SKM-1 treated with dmso at 0.1 percent for 144 hours (cell line): Measurements from ENCODE around the gene P2RY8.
"Not testable (repeated sequence)": the region's sequence is repeated elsewhere in the genome, so short reads cannot be mapped to it uniquely, and the experiment has no call there.

Experiments used
- DNase-seq: peaks from one replicate; lab custom pipeline; 2025; ENCODE audit not compliant: unreplicated experiment; lab: John Stamatoyannopoulos, UW

The P2RY8 gene

DNA sequence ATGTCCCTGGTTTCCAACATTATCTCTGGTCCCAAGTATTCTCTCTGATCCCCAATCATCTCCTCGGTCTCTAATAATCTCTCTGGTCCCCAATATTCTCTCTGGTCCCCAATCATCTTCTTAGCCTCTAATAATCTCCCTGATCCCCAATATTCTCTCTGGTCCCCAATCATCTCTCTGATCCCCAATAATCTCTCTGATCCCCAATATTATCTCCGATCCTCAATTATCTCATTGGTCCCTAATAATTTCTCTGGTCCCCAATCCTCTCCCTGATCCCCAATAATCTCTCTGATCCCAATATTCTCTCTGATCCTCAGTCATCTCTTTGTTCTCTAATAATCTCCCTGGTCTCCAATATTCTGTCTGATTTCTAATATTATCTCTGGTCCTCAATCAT, 16.6 kb downstream of the P2RY8 start:
- DNase-seq = no peak

DNA sequence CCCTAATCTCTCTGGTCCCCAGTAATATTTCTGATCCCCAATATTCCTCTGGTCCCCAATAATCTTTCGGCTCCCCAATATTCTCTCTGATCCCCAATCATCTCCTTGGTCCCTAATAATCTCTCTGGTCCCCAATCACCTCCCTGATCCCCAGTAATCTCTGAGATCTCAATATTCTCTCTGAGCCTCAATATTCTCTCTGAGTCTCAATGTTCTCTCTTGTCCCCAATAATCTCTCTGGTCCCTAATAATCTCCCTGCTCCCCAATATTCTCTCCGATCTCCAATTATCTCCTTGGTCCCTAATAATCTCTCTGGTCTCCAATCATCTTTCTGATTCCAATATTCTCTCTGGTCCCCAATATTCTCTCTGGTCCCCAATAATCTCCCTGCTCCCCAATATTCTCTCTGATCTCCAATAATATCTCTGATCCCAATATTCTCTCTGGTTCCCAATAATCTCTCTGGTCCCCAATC, 17.9 kb downstream of the P2RY8 start:
- no peak for DNase-seq

DNA sequence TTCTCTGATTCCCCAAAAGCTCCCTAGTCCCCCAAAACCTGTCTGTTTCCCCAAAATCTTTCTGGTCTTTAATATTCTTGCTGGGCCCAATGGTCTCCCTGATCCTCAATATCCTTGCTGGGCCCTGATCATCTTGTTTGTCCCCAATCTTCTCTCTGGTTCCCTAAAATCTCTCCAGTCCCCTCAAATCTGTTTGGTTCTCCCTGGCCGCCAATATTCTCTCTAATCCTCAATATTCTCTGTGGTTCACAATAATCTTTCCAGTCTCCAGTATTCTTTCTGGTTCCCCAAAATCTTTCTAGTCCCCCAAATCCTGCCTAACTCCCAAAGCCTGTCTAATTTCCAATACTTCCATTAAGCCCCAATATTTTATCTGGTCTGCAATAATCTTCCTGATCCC, 18.5 kb downstream of the P2RY8 start:
- peak; percentile 8 for DNase-seq

DNA sequence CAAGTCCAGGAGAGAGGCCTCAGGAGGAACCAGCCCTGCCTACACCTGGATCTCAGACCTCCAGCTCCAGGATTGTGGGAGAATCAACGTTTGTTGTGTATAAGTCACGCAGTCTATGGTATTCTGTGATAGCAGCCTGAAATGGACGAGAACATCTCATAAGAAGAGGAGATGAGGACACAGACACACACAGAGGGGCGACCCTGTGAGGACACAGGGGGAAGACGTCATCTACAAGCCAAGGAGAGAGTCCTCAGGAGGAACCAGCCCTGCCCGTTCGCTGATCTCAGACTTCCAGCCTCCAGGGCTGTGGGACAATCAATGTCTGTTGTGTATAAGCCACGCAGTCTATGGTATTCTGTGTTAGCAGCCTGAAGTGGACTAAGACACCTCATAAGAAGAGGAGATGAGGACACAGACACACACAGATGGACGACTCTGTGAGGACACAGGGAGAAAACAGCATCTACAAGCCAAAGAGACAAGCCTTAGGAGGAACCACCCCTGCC, 20.3 kb downstream of the P2RY8 start:
- DNase-seq = no peak

DNA sequence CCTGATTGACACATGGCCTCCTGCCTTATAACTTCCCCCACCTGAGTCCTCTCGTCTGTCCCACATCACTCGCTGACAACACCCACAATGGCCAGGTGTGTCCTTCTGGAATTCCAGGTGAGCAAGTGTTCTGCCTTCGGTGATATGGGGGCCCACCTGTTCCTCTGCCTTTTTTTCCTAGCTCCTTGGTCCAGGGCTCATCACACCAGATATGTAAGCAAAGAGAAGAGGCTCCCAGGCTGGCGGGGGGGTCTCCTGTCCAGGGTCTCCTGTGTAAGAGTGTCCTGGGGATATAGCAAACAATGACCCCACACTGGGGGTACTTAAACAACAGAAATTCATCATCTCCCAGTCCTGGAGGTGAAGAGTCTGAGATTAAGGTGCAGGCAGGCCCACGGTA, 25.2 kb downstream of the P2RY8 start:
- DNase-seq = no peak

DNA sequence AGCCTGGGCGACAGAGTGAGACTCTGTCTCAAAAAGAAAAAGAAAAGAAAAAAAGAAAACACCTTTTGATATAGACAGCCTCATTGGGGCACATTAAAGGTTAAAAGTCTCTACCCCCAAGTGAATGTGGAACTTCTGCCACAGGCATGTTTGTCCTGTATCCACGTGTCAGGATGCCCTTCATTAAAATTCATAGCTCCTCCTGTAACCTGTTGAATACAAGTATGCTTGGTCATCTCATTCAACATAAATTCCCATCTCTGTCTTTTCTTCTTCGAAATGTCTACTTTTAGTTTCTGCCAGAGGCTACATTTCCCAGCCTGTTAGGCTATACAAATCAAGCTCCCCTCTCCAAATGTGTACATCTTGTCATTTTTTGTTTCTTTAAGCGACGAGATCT, 25.8 kb downstream of the P2RY8 start:
- no peak for DNase-seq

DNA sequence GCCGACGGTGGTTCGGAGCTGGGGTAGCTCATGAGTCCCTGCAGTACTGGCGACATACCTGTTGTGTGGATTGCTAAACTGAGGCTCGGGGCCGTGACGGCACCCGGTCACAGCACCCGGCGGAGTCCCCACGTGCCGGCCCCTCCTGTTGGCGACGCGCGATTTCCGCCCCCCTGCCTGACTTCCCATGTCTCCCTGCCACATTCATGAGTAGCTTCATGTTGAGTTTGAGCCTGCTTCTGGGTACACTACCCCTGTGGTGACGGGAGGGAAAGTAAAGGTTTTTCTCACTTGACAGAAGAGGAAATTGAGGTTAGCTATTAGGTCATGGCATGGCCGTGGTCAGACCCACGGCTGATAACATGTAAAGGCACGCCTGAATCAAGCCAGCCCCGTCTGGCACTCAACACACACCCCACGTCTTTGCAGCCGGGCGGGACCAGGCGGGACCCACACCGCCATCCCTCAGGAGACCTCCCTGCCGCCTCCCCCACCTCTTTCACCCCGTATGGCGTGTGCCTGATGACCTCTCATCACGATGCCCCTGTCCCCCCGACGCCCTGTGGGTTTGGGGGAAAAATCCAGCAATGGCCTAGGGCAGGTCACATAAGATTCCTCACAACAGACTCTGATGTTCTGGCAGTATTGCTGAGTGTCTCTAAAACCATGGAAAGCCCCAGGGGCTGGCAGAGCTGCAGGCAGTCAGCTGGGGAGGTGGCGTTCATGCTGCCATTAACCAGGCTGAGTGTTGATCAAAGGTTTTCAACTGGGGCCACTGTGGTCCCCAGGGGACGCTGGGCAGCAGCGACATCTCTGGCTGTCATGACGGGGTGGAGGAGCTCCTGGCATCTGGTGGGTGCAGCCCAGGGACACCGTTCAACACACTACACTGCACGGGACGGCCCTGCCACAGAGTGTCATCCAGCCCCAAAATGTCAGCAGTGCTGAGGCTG, 29.2 kb downstream of the P2RY8 start:
- peak; percentile 93 for DNase-seq

DNA sequence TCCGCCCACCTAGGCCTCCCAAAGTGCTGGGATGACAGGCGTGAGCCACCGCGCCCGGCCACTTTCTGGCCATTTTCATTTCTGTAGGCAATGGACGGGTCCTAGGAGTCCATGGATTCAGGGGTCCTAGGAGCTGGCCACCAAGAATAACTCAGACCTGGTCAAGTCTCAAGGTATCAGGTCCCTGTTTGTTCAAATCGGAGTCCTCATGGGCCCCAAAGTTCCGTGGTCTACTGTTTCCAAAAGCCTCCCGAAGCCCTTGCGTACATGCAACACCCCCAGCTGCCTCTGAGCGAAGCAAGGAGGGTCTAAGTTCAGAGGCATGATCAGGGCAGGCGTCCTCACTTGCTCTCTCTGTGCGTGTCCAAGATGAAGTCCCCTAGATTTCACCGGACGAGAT, 30.1 kb downstream of the P2RY8 start:
- no peak for DNase-seq

DNA sequence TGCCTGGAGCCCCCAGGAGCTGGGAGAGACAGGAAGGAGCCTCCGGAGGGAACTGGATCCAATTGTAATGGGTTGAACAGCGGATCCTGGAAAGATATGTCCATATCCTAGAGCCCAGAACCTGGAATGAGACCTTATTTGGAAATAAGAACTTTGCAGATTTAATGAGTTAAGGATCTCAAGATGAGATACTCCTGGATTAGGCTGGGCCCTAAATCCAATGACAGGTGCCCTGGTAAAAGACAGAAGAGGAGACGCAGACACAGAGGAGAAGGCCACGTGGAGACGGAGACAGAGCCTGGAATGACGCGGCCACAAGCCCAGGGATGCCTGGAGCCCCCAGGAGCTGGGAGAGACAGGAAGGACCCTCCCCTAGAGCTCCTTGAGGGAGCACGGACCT, 34.1 kb downstream of the P2RY8 start:
- no peak for DNase-seq

DNA sequence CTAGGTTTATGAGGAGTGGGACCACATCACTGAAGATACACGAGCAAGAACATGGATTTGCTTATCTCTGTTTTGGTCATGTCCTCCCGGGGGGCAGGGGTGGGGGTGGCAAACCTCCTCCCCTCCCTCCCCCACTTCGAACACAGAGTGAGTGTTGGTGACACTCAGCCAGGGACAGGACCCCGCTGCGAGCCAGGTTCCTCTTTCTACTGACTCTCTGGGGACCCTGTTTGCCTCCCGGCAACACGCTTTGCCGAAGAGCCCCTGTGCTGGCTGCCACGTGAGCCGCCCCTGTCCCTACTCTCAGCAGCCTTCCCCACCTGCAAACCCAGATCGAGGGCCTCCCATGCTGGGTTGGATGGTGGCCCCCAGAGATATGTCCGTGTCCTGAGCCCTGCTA, 34.7 kb downstream of the P2RY8 start:
- DNase-seq = no peak

DNA sequence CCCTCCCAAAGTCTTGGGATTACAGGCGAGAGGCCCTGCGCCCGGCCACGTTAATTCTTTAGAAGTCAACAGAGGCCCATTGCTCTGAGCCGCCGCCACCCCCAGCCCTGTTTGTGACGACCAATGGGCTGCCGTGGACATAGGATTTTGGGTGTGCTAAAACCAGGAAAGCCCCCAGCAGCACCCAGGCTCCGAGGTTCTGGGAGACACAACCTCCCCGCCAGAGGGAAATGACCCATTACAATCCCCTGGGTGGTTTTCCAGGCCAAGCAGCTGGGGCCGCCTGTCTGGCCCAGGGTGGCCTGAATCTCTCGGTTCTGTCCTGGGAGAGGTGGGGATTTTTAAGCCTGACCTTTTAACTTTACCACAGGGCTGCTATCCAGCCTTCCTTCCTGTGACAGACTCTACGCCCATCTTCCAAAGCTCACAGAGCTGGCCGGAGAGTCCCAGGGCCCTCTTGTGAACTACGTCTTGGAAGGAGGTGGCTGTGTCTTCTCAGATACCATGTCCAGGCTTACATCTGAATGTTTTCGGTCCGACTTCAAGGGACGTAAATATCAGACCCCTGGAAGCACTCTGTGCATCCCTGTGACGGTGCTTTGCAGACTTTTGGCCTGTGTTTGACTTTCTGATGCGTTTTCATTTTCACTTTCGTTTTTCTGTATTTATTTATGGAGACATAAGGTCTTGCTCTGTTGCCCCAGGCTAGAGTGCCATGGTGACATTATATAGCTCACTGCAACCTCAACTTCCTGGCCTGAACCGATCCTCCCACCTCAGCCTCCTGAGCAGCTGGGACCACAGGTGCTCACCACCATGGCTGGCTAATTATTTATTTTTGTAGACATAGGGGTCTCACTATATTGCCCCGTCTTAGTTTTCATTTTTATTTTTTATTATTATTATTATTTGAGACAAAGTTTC, 36.0 kb downstream of the P2RY8 start:
- DNase-seq = no peak

DNA sequence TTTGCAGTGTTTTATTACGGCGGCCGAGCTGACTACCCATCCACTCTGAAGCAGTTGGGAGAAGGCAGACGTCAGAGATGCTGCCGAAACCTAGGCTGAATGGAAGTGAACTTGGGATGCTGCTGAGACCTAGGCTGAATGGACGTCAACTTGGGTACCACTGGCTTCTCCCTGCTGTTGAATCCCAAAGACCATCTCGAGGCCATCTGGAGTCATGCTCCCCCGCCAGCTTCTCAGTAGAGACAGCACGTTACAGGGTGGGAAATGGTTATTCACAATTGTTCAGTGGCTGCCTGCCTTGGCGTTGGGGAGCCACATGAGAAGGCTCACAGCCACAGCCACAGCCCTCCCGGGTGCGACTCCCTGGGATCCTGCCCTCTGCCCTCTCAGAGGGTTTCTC, 40.9 kb downstream of the P2RY8 start:
- DNase-seq = no peak

DNA sequence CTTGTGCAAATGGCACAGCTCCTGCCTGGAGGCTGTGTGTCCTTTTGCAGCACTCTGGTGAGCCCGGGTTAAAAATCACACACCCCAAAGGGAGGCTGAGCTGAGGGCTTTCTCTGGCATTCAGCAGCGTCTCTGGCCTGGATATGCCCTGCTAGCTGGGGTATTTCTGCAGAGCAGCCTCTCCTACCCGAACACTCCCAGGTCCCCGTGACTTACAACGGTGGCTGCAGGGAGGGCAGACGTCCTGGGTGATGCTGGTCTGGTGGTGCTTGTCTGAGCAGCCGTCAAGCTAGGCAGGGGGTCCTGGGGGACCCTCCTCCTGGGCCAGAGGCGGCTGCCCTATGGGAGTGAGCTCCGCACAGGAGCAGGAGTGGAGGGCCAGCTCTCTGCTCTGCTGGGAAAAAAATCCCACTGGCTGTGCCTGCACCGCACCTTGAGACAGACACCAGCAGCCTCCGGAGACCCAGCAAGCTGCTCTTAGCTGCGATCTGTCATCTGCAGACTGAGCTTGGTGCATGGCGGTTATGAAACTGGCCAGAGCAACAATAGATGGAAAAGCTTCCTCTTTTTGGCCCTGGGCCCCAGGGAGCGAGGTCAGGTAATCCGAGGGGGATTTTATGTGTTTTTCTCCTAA, 43.0 kb downstream of the P2RY8 start:
- peak; percentile 82 for DNase-seq

DNA sequence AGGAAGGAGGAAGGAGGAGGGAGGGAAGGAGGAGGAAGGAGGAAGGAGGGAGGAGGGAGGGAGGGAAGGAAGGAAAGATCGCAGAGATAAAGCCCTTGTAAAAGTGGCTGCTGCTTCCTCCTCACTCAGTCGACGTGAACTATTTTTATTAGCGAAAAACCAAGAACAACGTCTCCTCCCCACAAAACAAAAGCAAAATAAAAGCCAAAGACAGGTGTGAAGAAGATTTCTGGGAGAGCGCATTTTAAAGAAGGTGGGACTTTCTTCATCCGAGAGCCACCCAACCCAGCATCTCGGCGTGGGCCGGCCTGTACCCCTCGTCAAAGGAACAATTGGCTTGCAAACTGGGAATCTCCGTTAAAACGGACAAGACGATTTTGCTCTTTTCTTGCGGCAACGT, 43.6 kb downstream of the P2RY8 start:
- DNase-seq = no peak

DNA sequence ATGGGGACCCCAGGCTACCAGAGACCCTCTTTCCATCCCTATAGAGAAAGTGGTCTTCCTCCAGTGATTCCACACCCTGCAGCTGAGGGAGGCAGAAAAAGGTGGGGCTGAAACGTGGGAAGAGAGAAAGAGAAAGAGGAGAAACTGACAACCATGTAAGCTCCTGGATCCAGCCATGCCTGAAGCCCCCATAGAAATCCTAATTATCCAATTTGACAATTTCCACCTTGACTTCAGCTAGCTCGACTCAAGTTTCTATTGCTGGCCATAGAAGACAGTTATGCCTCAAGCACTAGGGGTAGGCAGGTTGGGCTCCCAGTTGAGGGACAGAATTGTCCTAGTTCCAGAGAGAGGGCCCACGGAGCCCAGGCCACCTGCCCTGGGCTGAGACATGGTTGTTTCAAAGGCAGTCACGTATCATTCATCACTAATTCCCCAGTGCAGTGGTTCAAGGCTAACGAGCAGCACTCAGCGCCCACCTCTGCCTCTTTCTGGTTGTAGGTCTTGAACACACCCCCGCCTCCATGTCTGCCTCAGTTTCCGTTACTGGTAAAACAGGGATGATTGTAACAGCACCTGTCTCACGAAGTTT, 44.5 kb downstream of the P2RY8 start:
- no peak for DNase-seq

DNA sequence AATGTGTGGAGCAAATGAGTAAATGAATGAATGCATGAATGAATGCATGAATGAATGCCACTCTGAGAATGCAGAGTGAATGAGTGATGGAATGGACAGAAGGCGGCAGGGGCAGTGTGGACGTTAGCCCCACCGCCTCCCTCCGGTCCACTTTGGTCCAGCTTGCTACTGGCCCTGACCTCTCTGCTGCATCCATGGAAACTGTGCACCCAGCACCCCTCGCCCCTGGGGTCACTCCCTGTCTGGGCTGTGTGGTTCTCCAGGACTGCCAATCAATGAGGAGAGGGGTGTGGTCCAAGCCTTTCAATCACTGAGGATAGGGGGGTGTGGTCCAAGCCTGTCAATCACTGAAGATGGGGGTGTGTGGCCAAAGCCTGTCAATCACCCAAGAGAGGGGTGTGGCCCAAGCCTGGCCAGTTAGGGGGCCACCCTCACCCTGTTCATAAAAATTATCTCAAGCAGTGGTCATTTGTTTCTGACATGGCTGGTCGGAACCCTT, 45.1 kb downstream of the P2RY8 start:
- no peak for DNase-seq

DNA sequence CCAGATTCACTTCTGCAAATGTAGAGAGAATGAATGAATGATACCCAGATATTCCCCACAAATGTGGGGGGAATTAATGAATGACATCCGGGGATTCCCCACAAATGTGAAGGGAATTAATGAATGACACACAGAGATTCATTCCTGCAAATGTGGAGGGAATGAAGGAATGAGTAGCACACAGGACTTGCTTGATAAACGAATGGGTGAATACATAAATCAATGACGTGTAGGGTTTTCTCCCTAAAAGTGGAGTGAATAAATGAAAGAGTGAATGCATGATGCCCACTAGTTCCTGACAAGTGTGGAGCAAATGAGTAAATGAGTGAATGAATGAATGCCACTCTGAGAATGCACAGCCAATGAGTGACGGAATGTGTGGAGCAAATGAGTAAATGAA, 45.7 kb downstream of the P2RY8 start:
- DNase-seq = not testable (repeated sequence)

DNA sequence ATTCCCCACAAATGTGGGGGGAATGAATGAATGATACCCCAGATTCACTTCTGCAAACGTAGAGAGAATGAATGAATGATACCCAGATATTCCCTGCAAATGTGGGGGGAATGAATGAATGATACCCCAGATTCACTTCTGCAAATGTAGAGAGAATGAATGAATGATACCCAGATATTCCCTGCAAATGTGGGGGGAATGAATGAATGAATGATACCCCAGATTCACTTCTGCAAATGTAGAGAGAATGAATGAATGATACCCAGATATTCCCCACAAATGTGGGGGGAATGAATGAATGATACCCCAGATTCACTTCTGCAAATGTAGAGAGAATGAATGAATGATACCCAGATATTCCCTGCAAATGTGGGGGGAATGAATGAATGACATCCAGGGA, 46.3 kb downstream of the P2RY8 start:
- DNase-seq = not testable (repeated sequence)

DNA sequence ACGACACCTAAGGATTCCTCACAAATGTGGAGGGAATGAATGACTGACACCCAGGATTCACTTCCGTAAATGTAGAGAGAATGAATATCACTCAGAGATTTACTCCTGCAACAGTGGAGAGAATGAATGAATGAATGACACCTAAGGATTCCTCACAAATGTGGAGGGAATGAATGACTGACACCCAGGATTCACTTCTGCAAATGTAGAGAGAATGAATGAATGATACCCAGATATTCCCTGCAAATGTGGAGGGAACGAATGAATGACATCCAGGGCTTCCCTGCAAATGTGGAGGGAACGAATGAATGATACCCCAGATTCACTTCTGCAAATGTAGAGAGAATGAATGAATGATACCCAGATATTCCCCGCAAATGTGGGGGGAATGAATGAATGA, 47.6 kb downstream of the P2RY8 start:
- not testable (repeated sequence) for DNase-seq

DNA sequence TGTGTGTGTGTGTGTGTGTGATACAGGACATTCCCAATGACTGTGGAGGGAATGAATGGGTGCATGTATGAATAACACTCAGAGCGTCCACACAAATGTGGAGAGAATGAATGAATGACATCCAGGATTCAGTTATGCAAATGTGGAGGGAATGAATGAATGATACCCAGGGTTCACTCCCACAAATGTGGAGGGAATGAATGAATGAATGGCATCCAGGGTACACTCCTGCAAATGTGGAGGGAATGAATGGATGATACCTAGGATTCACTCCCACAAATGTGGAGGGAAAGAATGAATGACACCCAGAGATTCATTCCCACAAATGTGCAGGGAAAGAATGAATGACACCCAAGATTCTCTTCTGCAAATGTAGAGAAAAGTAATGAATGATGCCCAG, 48.2 kb downstream of the P2RY8 start:
- no peak for DNase-seq

DNA sequence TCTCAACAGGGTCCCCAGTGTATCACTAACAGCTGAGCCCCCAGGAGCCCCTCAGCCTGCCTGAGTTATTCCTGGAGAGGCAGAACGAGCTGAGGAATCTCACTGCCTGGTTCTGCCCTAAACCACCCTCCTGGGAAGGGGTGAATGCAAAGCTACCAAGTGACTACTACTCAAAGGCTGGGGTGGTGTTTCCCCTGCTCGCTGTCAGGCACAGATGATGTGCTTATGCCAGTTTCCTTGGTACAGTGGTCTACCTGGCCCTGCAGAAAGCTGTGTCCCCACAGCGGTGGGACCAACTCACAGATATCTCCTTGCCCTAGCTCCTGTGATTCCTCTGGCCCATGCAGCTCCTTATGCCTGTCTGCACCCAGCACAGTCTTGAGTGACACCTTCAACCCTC, 48.8 kb downstream of the P2RY8 start:
- no peak for DNase-seq
